SK-N-MC (cell line): ENCODE measurements around the gene IFI27L1.

Experiments used
- DNase-seq: peaks from one replicate; pipeline ENCODE4 v3.0.0-alpha.2; 2011; ENCODE audit warnings: low read depth, low spot score
- H3K27ac ChIP-seq: fragments of 200-600 bp; sonication (generic); 2 replicates; pipeline ENCODE4 v1.5.1; 2016; ENCODE audit warnings: mixed run types
- H3K36me3 ChIP-seq: fragments of 200-600 bp; sonication (generic); 2 replicates; pipeline ENCODE4 v1.6.1; 2017; ENCODE audit warnings: antibody characterized with exemption, low read length, mixed read lengths; ENCODE audit not compliant: insufficient read depth
- H3K4me3 ChIP-seq: fragments of 200-600 bp; sonication (generic); 2 replicates; pipeline ENCODE4 v1.5.1; 2016
- H3K9ac ChIP-seq: fragments of 200-600 bp; sonication (generic); 2 replicates; pipeline ENCODE4 v1.8.0; 2017; ENCODE audit warnings: mixed run types, mixed read lengths; ENCODE audit not compliant: insufficient read length
- H3K9me3 ChIP-seq: fragments of 200-600 bp; sonication (generic); 2 replicates; pipeline ENCODE4 v1.6.1; 2017; ENCODE audit warnings: low read depth, mild to moderate bottlenecking, antibody characterized with exemption, low read length, moderate library complexity, mixed read lengths
- EZH2 ChIP-seq: fragments of 200-600 bp; sonication (generic); IDR thresholded peaks from one replicate; pipeline ENCODE4 v1.6.1; 2017; ENCODE audit warnings: antibody characterized with exemption
- FOXP2 ChIP-seq: optimal IDR thresholded peaks from 2 replicates; pipeline ENCODE3; 2011; ENCODE audit warnings: mild to moderate bottlenecking, moderate library complexity; ENCODE audit not compliant: insufficient read depth; ENCODE audit errors: extremely low read length, control extremely low read depth
- POLR2AphosphoS5 ChIP-seq: IDR thresholded peaks from 2 replicates; pipeline ENCODE4 v1.6.1; 2012; ENCODE audit warnings: mild to moderate bottlenecking, low read depth, low read length, borderline replicate concordance

IFI27L1 gene

DNA sequence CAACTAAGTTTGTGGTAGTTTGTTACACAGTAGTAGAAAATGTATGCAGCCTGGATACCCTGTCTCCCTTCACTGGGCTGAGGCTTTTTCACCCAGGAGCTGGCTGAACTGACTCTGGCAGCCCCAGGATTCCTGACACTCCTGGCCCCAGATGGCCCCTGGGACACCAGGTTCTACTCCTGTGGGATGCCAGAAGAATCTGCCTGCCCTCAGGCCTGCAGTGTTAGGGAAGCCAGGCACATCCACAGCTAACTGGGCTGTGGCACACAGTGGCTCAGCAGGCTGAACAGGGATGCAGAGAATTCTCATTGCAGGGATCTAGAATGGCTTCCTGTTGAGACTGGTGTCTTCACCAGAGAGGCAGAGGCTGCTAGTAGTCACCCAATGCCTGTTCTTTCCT is 38.0 kb downstream of the IFI27L1 start:
- H3K27ac ChIP-seq, result no peak overlapping the region
- H3K4me3 ChIP-seq, result no peak overlapping the region
- H3K9ac ChIP-seq, result no peak overlapping the region
- no peak for DNase-seq
- no peak for TF ChIP-seq FOXP2
- TF ChIP-seq EZH2, result no peak
- TF ChIP-seq POLR2AphosphoS5, result no peak
- H3K36me3 ChIP-seq, result no peaks in the 10 kb centered on the region
- H3K9me3 ChIP-seq, result no peaks in the 10 kb centered on the region

- Histone ChIP-seq H3K9ac (no peak overlapping the region), H3K27ac (no peak overlapping the region), H3K36me3 (no peaks in the 10 kb centered on the region), H3K9me3 (no peaks in the 10 kb centered on the region), H3K4me3 (no peak overlapping the region)
- TF ChIP-seq FOXP2, result no peak
- no peak for TF ChIP-seq EZH2
- no peak for TF ChIP-seq POLR2AphosphoS5
- no peak for DNase-seq
Observed at GRCh38 chr14:94120667-94121340, 39.7 kb downstream of the IFI27L1 start.

- no peak for TF ChIP-seq FOXP2
- TF ChIP-seq EZH2, result no peak
- TF ChIP-seq POLR2AphosphoS5, result no peak
- H3K27ac ChIP-seq, result no peak overlapping the region
- H3K9me3 ChIP-seq, result no peaks in the 10 kb centered on the region
- no peak overlapping the region for H3K9ac ChIP-seq
- H3K4me3 ChIP-seq, result no peak overlapping the region
- H3K36me3 ChIP-seq, result no peaks in the 10 kb centered on the region
- DNase-seq, result no peak
Observed at GRCh38 chr14:94121485-94121884, 40.4 kb downstream of the IFI27L1 start.

DNA sequence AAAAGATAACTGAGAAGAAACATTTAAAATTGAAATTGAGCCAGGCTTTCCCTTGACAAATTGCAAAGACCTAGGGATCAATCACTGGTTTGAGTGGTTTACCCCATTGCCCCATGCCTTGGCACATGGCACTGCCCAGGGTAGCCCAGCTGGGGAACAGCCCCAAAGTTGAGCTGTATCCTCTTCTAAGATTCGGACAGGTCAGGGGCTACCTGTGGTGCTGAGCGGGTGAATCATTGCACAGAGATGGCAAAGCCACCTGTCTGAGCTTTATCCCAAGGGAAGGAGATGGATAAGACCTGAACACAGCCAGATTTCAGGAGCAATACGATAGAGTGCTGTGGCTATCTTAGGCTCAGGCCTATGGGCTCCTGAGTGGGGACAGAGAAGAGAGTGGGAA is 41.3 kb downstream of the IFI27L1 start:
- Histone ChIP-seq H3K27ac (no peak overlapping the region), H3K36me3 (no peaks in the 10 kb centered on the region), H3K4me3 (no peak overlapping the region), H3K9me3 (no peaks in the 10 kb centered on the region), H3K9ac (no peak overlapping the region)
- TF ChIP-seq FOXP2, result no peak
- no peak for TF ChIP-seq EZH2
- TF ChIP-seq POLR2AphosphoS5, result no peak
- DNase-seq, result no peak

DNA sequence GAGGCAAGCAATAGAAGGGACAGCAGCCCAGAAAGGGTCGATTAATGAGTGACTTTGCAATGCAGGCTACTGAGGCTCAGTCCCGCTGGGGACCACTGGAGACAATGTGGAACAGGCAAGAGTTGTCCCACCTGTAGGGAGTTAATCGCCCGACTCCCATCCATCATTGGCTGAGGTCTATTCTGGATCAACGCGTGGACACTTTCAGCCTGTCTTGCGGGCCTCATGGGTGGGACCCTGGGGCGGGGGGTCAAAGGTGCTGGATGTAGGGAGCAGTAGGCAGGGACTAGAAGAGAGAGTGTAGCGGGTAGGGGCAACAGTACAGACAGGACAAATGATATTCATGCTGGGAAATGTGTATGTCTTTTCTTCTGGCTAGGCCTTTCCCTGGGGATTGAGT is 42.2 kb downstream of the IFI27L1 start:
- H3K4me3 ChIP-seq, result no peak overlapping the region
- no peaks in the 10 kb centered on the region for H3K9me3 ChIP-seq
- H3K27ac ChIP-seq, result no peak overlapping the region
- DNase-seq, result no peak
- no peak for TF ChIP-seq EZH2
- no peak for TF ChIP-seq POLR2AphosphoS5
- no peak for TF ChIP-seq FOXP2
- H3K36me3 ChIP-seq, result no peaks in the 10 kb centered on the region
- no peak overlapping the region for H3K9ac ChIP-seq

DNA sequence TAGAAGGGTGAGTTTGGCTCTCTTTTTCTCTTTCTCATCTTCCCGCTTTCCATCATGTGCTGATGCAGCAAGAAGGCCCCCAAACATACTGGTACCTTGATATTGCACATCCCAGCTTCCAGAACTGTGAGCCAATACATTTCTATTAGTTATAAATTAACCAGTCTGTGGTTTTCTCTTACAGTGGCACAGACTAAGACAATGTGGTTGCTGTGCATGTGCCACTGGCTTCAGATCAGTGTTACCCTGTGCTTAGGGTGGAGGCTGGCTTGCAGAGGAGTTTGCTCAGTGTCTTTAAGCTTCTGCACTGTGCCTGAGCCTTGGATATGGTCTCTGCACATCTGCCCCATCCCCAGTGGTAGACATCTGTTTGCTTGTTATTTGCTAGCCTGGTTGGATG is 42.8 kb downstream of the IFI27L1 start:
- Histone ChIP-seq H3K9ac (no peak overlapping the region), H3K36me3 (no peaks in the 10 kb centered on the region), H3K27ac (no peak overlapping the region), H3K4me3 (no peak overlapping the region), H3K9me3 (no peaks in the 10 kb centered on the region)
- no peak for TF ChIP-seq FOXP2
- DNase-seq, result no peak

DNA sequence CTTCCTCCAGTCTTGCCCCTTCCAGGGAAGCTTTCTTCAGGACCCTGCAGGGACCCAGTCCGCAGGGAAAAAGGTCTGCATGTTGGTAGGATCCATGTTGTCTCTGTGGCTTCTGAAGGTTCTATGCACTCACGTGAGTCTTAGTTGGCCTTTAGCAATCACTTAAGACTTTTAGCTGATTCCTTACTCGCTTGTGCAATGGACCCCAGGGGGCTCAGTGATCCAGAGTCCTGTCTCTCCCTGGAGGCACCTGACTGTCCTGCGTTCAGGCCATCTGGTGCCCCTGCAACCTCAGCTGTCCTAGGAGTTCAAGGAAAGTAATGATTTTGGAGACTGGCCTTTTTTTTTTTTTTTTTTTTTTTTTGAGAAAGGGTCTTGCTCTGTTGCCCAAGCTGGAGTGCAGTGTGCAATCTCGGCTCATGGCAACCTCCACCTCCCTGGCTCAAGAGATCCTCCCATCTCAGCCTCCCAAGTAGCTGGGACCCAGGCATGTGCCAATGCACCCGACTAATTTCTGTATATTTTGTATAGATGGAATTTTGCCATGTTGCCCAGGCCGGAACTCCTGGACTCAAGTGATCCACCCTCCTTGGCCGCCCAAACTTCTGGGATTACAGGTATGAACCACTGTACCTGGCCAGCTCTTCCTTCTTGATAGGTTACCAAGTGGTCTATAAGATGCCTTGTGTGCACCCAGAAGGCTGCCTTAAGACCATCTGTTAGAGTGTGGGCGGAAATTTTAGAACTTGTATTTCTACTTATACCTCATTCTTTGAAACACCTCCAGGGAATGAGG is 43.7 kb downstream of the IFI27L1 start:
- no peaks in the 10 kb centered on the region for H3K36me3 ChIP-seq
- no peaks in the 10 kb centered on the region for H3K9me3 ChIP-seq
- no peak overlapping the region for H3K27ac ChIP-seq
- H3K9ac ChIP-seq, result no peak overlapping the region
- TF ChIP-seq POLR2AphosphoS5 (no peak), EZH2 (no peak), FOXP2 (no peak)
- DNase-seq, result no peak
- no peak overlapping the region for H3K4me3 ChIP-seq

DNA sequence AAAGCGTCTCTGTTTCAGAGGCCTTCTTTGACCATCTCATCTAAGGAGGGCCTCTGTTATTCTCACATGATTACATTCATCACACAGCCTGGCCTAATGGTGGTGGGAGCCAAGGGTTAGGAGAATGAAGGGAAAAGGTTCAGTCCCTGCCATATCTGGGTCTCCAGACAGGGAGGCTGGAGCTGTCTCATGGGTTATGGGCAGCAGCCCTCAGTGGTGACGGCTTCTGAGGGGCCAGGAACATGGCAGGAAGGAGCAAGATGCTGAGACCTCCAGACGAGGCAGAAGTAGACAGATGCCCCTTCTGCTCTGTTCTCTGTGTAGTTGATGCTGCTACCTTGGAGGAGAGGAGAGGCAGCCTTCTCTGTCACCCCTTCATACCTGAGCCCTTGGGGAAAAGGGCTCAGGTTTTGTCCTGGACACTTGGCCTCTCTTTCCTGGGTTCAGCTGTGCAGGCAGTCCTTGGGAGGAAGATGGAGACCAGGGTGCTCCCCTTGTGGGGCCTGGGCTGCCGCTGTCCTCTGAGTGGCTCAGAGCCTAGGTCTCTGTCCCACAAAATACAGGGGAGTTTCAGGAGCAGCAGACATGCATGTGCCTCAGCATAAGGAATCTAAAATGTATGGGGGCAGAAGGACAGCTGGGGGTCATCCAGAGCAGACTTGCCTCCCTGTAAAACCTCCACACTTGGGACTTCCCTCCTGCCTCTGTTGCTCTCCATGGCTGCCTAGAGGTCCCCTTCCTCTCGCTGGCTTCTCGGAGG is 44.7 kb downstream of the IFI27L1 start:
- H3K4me3 ChIP-seq, result no peak overlapping the region
- H3K9ac ChIP-seq, result no peak overlapping the region
- TF ChIP-seq EZH2, result no peak
- TF ChIP-seq FOXP2, result no peak
- no peak for TF ChIP-seq POLR2AphosphoS5
- no peak overlapping the region for H3K27ac ChIP-seq
- H3K36me3 ChIP-seq, result no peaks in the 10 kb centered on the region
- no peaks in the 10 kb centered on the region for H3K9me3 ChIP-seq
- no peak for DNase-seq
